ENCODE results near the gene DSCAM. TPM values are rescaled to one million over a fixed set of nuclear protein-coding genes. Genes with fewer than 3 reads are reported as not detected.

The DSCAM gene
- total and polyA plus RNA-seq, 2 donors (not counting 1 experiment from before 2014, with no cell fraction given): not detected

DNA sequence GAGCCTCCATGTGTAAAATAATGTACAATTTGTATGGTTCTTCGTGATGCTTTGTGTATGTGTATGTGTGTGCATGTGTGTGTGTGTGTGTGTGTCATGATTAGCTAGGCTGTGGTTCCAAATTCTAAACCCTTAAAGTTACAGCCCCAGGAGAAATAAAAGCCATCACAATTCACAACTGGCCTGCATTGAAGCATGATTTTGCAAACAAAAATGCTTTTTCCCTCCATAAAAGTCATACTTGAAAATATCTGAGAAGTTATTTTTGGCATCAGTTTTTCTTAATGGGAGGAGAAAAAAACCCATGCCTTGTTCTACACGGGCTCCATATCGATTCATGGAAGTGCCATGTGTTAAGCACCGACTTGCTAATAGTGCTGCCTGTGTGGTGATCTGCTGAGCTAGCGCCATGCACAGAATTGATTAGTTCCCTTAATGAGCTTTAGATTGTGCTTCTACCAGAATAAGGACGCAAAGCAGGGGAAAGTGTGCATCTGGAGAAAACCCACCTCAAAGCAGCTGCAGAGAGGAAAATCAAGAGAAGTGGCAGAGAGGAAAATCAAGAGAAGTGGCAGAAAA lies 207.3 kb downstream of the DSCAM start:
- no peaks in the 10 kb centered on the region for H3K4me1 Mint-ChIP-seq
- intact Hi-C loops (cut with micrococcal nuclease): no loop called here
- 93% methylated on average over 4 of the region's 6 CpGs for WGBS (ENCODE audit: insufficient coverage)
- Histone ChIP-seq H3K4me3 (ENCODE audit: control extremely low read depth in 1 of 5, extremely low read depth in 1 of 5, insufficient read depth in 1 of 5, low read depth in 2 of 5, low read length in 4 of 5) (no peak overlapping the region), H4K20me1 (ENCODE audit: control insufficient read depth, insufficient read depth, low read length, poor library complexity, severe bottlenecking) (no peaks in the 10 kb centered on the region), H3K4me2 (replicated peaks; ENCODE audit: low read depth, low read length, poor library complexity, severe bottlenecking) (no peak overlapping the region), H3K27ac (ENCODE audit: low read length in 2 of 2) (no peak overlapping the region), H3K9me3 (ENCODE audit: control extremely low read depth in 1 of 3, control insufficient read depth in 2 of 3, insufficient read depth in 1 of 3, low read length in 2 of 3) (no peaks in the 10 kb centered on the region), H3K79me2 (ENCODE audit: control insufficient read depth, insufficient read depth, low read length) (no peaks in the 10 kb centered on the region), H3K9ac (ENCODE audit: low read length) (no peak overlapping the region), H3K27me3 (replicated peaks in 1 of 4; ENCODE audit: control extremely low read depth in 1 of 4, control insufficient read depth in 3 of 4, insufficient read depth in 4 of 4, low read length in 3 of 4) (no peaks in the 10 kb centered on the region), H2AFZ (ENCODE audit: insufficient read depth, low read depth, low read length, poor library complexity, severe bottlenecking) (no peak overlapping the region), H3K36me3 (replicated peaks in 1 of 2; ENCODE audit: control extremely low read depth in 1 of 2, control insufficient read depth in 1 of 2, extremely low read depth in 1 of 2, insufficient read depth in 2 of 2, low read length in 1 of 2) (no peaks in the 10 kb centered on the region), H3K4me1 (ENCODE audit: control insufficient read depth in 2 of 2, insufficient read depth in 2 of 2, low read length in 2 of 2) (no peaks in the 10 kb centered on the region)
- no peak overlapping the region for H3K4me3 Mint-ChIP-seq
- POLR2A ChIA-PET: no interaction called here
- no peak for TF ChIP-seq EZH2 (IDR thresholded peaks at IDR 0.05; ENCODE audit: borderline replicate concordance, insufficient read depth, low read depth, low read length, poor library complexity, severe bottlenecking)
- no peak for TF ChIP-seq CTCF (IDR thresholded peaks at IDR 0.05)
- no peak overlapping the region for H3K27ac Mint-ChIP-seq
- DNase-seq (no peak), ATAC-seq (ENCODE audit: low read depth) (no peak)
- H3K27me3 Mint-ChIP-seq: no peaks in the 10 kb centered on the region
- CTCF ChIA-PET: no interaction called here
- H3K9me3 Mint-ChIP-seq (ENCODE audit: insufficient read depth): peaks cover 2% of the 10 kb centered on the region

GRCh38 chr21:40638466-40639251 lies 208.3 kb downstream of the DSCAM start:
- H3K27ac Mint-ChIP-seq: no peak overlapping the region
- no peak overlapping the region for H3K4me2 ChIP-seq (replicated peaks; ENCODE audit: low read depth, low read length, poor library complexity, severe bottlenecking)
- no peak overlapping the region for H2AFZ ChIP-seq (ENCODE audit: insufficient read depth, low read depth, low read length, poor library complexity, severe bottlenecking)
- H3K79me2 ChIP-seq (ENCODE audit: control insufficient read depth, insufficient read depth, low read length): no peaks in the 10 kb centered on the region
- H3K27ac ChIP-seq (ENCODE audit: low read length in 2 of 2): no peak overlapping the region
- no peaks in the 10 kb centered on the region for H3K4me1 ChIP-seq (ENCODE audit: control insufficient read depth in 2 of 2, insufficient read depth in 2 of 2, low read length in 2 of 2)
- ChIA-PET POLR2A (no interaction called here), CTCF (no interaction called here)
- ATAC-seq (ENCODE audit: low read depth) (no peak), DNase-seq (no peak)
- no peaks in the 10 kb centered on the region for H3K4me1 Mint-ChIP-seq
- H3K27me3 ChIP-seq (replicated peaks in 1 of 4; ENCODE audit: control extremely low read depth in 1 of 4, control insufficient read depth in 3 of 4, insufficient read depth in 4 of 4, low read length in 3 of 4): no peaks in the 10 kb centered on the region
- H3K27me3 Mint-ChIP-seq: no peaks in the 10 kb centered on the region
- peaks cover 2% of the 10 kb centered on the region for H3K9me3 Mint-ChIP-seq (ENCODE audit: insufficient read depth)
- 43% methylated on average over 1 of the region's 17 CpGs for WGBS (ENCODE audit: insufficient coverage)
- H3K9me3 ChIP-seq (ENCODE audit: control extremely low read depth in 1 of 3, control insufficient read depth in 2 of 3, insufficient read depth in 1 of 3, low read length in 2 of 3): no peaks in the 10 kb centered on the region
- no peak overlapping the region for H3K4me3 Mint-ChIP-seq
- TF ChIP-seq CTCF (IDR thresholded peaks at IDR 0.05) (no peak), EZH2 (IDR thresholded peaks at IDR 0.05; ENCODE audit: borderline replicate concordance, insufficient read depth, low read depth, low read length, poor library complexity, severe bottlenecking) (no peak)
- H4K20me1 ChIP-seq (ENCODE audit: control insufficient read depth, insufficient read depth, low read length, poor library complexity, severe bottlenecking): no peaks in the 10 kb centered on the region
- H3K36me3 ChIP-seq (replicated peaks in 1 of 2; ENCODE audit: control extremely low read depth in 1 of 2, control insufficient read depth in 1 of 2, extremely low read depth in 1 of 2, insufficient read depth in 2 of 2, low read length in 1 of 2): no peaks in the 10 kb centered on the region
- intact Hi-C loops (cut with micrococcal nuclease): no loop called here
- H3K9ac ChIP-seq (ENCODE audit: low read length): no peak overlapping the region
- H3K4me3 ChIP-seq (ENCODE audit: control extremely low read depth in 1 of 5, extremely low read depth in 1 of 5, insufficient read depth in 1 of 5, low read depth in 2 of 5, low read length in 4 of 5): no peak overlapping the region
